Stimulated activated CD8-positive, alpha-beta memory T cell treated with anti-CD3 and anti-CD28 coated beads, Interleukin-7, amount 100 ng/mL, for 1 hour (primary cell): Measurements from ENCODE around the gene TDRD3.
"Not testable (repeated sequence)": the region's sequence is repeated elsewhere in the genome, so short reads cannot be mapped to it uniquely, and the experiment has no call there.

ENCODE experiments used
- DNase-seq, 2 donors: peaks; one replicate each; pipeline ENCODE4 v3.0.0-alpha.2; 2020; ENCODE audit warnings: low read depth in 2 of 2

Gene TDRD3

DNA sequence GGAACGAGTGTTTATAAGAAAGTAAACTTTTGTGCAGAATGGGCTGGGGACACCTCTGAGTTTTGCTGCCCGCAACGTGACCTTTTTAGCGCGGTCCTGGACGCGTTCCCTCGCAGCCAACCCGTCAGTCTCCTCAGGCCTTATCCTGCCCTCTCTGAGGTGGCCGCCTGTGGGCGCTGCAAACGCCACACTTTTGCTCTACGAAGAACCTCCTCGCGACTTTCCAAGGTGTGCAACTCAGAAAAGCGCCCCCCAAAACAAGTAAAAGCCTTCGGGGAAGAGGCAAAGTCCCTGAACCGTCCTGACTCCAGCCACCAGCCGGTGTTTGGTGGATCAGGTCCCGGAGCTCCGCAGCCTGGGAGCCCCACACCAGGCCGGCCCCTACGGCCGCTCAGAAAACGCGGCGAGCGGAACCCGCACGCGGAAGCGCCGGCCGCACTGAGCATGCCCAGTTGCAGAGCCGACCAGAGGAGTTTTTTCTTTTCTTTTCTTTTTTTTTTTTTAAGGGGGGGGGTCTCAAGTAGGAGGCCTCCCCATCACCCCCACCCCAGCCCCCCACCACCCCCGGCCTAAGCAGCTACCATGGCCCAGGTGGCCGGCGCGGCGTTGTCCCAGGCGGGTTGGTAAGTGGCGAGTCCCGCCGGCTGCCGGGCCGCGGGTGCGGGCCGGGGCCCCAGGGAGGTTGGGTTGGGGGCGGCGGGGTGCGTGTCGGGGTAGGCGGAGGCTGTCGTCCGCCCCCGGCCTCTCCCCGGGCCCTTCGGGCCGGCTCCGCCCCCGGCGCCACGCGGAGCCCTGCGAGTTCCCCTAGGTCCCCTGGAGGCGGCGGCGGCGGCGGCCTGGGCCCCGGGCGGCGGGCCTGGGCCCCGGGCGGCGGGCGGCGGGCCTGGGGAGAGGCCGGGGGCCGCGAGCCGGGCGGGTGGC lies at the start of gene TDRD3:
TSS of gene TDRD3 (plus strand) at position 438 of the 921 bp plus-strand sequence. CDS start at position 583, 145 bp downstream.
- peak; percentile 41 to 46 for DNase-seq

DNA sequence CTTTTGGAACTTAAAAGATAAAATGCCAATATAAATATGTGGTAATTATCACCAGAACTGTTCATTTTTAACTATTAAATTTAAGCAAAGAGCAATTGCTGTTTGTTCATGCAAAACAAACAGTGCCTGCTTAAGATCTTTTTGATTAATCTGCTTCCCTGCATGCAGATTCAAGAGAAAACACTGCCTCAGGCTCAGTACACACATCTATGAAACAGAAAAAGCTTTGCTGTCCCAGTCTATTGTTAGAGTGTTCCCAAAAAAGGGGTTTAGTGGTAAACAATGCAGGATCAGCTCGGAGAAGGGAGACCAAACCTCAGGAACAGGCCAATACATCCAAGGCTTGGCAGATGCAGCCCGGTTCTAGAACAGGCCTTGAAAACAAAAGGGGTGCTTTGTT lies 49.3 kb upstream of the TDRD3 start:
- DNase-seq: no peak

DNA sequence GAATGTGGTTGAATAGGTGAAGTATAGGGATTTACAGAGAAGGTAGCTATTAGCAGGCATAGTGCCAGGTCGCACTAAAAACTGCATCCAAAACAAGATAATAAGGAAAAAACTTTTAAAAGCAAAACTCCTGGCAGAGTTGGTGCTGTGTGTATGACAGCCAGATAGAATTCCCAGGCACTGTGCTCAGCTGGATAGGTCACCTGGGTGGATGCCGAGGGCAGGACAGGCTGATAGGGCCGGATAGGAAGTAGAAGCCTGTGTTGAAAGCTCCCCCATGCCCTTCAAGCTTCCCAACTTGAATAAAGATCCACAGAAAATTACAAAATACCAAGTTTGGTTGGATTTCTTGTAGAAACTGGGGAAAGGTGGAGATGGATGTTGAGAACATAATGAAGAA lies 48.9 kb upstream of the TDRD3 start:
- no peak for DNase-seq

DNA sequence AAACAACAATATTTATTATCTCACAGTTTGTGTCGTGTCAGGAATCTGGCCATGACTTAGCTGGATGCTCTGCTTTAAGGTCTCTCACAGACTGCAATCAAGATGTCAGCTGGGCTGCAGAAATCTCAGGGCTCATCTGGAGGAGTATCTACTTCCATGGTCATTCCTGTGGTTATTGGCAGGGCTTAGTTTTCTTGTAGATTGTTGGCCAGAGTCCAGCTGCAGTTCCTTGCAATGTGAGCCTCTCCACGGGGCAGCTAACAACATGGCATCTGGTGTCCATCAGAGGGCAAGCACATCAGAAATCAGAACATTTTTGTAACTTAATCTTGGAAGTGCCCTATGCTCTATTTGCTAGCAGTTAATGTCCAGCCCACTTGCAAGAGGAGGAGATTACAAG lies 45.7 kb upstream of the TDRD3 start:
- DNase-seq: no peak

DNA sequence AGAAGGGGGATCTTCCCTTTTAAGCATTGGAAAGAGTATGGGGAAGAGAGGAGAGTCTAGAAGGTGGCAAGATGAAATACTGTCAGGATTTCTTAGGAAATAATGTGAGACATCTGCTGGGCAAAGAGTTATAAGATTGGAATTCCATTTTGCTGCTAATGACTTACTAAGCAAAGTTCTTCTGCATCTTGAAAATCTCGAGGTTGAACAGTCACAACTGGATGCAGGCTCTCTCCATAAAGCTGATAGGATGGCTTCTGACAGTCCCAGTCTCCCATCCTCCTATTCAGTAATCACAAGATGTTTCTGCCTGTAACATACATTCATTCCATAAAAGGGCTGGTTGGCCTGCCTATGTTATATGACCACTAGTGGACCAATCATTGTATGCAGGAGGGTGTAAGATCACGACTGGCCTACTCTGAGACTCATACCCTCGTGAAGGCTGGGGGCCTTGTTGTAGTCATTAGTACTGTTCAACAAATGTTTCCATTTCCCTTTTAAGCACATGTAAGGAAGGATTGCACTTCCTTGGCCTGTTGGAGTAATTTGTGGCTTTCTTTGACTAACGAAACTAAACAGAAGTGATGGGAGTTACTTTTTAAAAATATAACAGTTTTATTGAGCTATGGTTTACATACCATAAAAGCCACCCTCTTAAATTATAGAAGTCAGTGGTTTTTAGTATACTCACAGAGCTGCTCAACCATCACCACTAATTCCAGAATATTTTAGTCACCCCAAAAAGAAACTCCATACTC lies 45.0 kb upstream of the TDRD3 start:
- no peak for DNase-seq

DNA sequence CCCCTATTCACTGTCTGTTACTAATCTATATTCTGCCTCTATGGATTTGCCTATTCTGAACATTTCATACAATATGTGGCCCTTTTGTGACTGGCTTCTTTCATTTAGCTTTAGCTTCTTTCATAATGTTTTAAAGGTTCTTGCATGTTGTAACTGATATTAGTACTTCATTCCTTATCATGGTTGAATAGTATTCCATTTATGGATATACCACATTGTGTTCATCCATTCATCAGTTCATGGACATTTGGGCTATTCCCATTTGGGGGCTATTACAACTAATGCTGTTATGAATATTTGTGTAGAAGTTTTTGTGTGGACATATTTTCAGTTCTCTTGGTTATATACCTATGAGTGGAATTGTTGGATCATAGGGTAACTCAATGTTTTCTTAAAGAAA lies 44.4 kb upstream of the TDRD3 start:
- DNase-seq: no peak

DNA sequence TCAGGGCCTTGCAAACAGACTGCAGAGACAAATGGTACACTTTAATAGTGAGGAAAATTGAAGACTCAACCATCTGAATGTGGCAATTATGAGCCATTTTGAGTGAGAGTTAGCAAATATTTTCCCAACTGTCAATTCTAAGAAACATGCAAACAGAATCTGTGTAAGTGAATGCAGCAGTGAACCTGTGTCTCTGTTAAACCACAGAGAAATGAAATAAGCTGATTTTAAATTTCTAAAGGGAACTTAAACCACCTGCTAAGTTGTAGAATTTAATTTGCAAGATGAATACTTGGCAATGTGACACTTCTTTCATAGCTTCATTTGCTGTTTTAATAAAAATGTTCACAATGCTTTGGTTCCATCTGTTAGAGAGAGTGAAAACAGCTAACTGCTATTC lies 42.0 kb upstream of the TDRD3 start:
- no peak for DNase-seq

DNA sequence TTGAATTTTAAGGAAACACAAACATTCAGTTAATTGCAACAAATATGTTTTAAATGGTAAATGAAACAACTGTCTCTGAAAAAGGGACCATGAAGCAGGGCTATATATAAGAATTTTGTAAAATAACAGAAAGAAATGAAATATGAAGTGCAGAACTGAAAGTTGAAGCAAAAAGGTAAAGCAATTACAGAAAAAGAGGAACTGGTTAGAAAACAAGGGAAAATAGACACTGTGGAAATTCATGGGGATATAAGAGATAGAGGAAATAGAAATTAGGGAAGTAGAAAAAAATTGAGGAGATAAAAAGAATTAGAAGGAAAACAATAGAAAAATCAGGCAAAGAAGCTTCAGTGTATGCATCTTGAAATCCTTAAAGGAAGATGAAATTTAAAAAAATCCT lies 40.0 kb upstream of the TDRD3 start:
- DNase-seq: no peak

DNA sequence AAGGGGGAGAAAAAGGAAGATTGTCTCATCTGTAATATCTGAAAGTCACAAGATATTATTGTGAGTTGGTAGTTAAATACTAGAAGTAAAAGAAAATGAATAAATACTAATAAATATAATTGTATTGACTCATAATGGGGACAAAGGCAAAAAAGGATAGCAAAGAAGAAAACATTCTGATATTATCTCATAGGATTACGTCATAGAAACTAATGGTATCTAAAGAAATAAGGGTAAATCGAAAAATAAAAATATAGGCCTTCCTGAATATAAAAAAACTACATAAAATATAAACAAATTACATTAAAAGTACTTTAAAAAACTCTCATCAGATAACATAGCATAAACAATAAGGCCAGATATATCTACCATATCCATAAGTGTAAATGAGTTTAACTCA lies 38.6 kb upstream of the TDRD3 start:
- no peak for DNase-seq

DNA sequence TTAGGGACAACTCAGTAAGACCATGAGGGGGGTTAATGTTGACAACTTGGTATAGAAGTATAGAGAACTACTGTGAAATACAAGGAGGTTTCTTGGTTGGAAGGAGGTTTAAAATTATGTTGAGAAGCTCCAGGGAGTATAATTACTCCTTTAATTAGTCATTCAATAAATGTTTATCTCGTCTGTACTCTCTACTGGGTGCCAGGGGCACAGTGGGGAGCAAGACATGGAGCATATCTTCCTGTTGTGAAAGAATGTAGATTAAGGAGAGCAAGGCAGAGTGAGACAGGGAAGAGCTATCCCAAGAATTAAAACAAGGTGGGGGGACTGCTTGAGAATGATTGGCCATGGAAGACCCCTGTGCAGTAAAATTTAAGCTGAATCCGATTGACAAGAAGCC lies 33.7 kb upstream of the TDRD3 start:
- no peak for DNase-seq

DNA sequence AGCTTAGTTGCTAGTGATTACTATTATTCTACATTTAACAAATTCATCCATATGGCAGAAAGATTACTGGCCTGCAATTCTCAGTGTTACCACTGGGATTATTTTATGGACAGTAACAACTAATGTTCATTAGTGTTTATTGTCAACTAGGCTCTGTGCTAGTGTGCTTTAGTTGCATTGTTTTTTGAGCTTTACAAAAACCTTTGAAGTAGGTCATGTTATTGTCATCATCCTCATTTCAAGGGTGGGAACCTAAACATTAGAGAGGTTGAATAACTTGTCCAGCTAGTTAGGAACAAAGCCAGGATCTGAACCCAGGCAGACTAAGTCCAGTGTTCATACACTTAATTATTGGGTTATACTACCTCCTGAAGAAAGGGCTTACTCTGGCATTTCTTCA lies 27.8 kb upstream of the TDRD3 start:
- DNase-seq: no peak

DNA sequence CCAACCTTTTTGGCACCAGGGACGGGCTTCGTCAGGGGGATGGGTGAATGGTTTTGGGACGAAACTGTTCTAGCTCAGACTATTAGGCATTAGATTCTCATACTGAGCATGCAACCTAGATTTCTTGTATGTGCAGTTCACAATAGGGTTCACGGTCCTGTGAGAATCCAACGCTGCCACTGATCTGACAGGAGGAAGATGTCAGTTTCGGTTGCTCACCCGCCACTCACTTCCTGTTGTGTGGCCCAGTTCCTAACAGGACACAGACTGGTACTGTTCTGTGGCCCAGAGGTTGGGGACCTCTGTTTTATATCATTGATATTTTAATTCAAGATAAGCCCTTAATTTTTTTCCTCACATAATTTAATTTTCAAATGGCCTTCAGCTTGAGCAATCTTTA lies 26.7 kb upstream of the TDRD3 start:
- no peak for DNase-seq

DNA sequence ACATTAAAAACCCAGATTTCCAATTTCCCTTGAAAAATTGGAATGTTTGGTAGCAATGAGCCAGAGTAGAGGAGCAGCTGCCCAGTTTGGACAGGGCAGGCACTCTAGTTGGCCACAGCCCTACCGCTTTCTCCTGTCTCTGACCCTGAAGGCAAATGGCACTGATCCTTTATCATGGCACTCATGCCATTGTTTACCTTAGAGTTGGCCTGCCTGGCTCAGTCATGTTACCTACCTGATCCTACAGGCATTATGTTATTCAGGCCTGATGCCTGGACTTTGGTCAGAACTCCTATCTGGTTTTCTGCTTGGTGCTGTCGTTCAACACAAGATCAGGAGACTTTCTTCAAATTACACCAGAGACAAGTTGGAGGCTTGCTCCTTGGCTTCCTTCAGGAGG lies 24.9 kb upstream of the TDRD3 start:
- no peak for DNase-seq

DNA sequence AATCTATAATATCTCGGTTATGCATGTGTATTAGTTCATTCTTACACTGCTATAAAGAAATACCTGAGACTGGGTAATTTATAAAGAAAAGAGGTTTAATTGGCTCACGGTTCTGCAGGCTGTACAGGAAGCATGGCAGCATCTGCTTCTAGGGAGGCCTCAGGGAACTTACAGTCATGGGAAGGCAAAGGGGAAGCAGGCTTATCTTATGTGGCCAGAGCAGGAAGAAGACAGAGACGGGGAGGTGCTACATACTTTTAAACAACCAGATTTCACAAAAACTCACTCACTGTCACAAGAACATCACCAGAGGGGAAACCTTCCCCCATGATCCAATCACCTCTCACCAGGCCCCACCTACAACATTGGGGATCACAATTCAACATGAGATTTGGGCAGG lies 17.7 kb upstream of the TDRD3 start:
- not testable (repeated sequence) for DNase-seq

DNA sequence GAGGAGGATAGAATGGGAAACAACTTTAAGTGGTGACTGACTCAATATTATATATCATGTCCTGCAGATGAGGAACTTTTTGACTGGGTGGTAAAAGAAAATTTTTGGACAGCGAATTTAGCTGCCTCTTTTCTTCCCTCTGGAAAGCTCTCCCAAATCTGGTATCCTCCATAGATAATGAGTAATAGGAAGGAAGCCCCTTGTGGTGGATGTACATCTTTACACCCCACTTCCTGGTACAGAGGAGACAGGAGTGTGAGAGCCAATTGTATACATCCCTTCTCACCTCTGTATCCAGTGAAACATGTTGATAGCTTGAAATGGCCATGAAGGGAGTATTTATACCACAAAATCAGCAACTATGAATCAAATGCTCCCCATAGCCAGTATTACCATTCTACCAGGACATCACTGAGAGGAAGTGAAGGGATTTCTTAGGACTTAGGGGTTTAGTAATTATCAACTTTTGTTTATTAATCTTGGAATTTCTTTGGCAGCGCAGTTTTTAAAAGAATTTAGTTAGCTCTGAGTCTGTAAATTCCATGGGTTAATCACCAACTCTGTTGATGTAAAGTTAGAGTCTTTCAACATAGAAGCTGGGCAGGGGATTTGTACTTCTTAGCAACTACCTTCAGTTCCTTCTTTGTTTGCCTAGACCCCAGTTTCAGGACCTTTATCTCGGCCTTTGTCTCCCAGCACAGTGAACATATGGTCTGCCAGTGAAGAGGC lies 17.0 kb upstream of the TDRD3 start:
- DNase-seq: no peak

DNA sequence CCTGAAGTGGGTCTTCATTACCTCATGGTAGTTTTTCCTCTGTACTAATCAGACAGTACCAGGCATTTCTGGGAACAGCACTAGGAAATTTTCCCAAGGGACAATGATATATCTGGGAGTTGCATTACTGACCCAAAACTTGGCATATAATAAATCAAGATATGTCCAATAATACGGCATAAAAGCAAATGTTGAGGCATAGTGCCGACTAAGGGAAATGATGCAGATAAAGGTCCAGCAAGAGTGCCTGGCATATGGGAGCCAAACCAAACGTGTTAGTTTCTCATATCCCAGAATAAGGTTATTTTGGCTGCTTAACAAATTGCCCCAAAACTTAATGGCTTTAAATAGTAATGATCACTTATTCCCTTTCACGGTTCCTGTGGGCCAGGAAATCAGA lies 12.1 kb upstream of the TDRD3 start:
- no peak for DNase-seq

DNA sequence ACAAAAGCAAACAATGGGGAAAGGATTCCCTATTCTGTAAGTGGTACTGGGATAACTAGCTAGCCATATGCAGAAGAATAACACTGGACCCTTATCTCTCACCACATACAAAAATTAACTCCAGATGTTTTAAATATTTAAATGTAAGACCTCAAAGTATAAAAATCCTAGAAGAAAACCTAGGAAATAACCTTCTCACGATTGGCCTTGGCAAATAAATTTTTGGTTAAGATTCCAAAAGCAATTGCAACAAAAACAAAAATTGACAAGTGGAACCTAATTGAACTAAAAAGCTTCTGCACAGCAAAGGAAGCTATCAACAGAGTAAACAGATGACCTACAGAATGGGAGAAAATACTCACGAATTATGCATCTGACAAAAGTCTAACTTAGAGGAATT lies 10.8 kb upstream of the TDRD3 start:
- no peak for DNase-seq

DNA sequence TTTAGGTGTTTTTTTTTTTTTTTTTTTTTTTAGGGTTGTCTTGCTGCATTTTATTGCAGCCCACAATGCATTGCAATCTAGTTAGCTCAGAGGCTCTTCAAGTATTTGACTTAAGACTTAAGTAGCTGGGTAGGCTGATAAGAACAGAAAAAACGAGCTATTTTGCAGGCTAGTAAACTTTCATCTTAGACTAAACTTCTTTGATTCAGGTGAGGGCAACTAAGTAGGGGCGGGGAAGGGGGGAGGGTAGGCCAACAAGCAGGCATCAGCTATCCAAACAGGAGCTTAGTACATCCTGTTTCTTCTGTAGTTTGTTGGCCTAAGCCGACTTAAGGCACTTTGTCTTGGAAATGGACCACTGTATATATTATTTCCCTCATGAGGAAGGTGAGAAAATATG lies 4.9 kb upstream of the TDRD3 start:
- DNase-seq: no peak

DNA sequence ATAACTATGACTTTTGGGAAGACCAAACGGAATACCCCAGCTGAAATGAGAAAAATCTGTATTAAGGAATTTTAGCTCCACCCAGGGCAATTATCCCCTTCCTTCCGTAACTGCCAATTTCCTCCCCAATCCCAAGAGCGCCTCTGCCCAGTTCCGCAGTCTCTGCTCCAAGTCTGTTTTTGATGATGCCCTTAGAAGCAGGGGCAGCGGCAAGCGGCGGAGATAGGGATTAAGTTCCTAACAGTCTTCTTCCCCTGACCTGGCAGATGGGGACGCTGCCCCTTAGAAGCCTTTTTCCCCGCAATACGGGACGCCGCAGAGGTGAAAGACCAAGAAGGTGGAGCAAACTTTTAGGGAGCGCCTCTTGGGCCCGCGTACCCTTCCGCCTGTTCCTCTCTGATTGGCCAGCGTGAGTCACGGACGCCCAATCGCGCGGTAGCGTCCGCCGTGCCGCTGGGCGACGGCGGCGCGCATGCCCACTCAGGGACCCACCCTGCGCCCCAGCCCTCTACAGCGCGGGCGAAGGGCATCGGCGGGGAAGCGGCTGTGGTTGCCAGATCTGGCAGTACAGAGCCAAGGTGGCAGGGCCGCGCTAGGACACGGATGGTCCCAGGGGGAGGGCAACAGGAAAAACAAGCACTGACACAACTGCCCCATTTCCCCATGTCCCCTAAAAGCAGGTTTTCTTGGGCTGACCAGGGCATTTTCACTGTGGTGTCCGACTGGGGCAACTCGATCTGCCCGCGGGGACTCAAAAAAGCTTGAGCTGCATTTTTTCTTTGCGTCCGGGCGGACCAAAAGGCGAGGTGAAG lies 843 bp upstream of the TDRD3 start:
- peak; percentile 70 to 75 for DNase-seq

DNA sequence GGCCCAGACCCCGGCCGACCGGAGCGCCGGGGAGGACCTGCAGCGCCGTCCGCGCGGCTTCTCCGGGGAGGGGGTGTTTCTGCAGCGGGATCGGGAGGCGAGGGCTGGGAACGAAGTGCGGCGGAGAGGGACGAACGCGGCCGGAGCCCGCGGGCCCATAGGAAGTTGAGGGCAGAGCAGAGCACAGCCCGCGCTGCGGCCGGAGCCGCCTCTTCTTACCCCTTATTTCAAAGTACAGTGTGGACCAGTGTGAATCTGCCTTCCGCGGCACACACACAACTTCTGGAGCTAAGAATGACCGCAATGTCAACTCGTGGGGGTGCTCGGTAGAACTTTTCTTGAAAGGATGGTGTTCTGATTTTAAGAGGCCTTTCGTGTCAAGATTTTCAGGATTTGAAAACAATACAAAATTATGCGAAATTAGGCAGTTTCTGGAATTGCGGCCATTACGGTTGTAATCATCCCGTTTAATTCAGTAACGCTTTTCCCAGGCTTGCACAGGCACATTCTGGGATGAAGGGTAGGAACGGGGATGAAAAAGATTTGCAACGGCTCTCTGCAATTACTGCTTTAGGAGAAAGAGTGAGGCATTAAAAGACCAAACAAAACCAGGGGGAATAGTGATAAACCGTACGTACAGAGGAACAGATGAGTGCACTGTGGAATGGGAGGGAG lies 821 bp downstream of the TDRD3 start:
- peak; percentile 8 to 12 for DNase-seq

DNA sequence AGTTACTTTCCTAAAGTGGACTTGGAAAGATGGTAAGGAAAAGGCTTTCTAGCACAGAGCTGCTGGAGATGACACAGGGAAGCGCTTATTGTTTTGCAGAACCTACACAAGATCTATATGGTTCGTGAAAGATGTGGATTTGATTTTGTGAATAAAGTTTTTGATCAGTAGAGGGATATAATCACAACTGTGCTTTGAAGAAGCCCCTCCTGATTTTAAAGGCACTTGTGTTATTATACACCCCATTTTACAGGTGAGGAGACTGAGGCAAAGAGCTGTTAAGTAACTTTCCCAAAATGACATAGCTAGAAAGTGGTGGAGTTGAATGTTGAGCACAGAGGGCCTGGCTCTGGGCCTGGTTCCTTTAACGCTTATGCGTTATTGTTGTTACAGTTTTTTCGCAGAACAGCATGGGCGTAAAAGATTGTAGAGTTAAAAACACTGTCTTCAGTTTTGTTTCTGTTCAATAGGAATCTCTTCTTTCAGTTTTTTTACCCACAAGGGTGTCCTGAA lies 1.4 kb downstream of the TDRD3 start:
- DNase-seq: no peak
